Lung (tissue), 12 donors: Measurements from ENCODE around the gene BIN1. TPM values are rescaled to one million over a fixed set of nuclear protein-coding genes. Genes with fewer than 3 reads are reported as not detected.
"Not testable (repeated sequence)": the region's sequence is repeated elsewhere in the genome, so short reads cannot be mapped to it uniquely, and the experiment has no call there.

ENCODE experiments used
- ATAC-seq: fragments of 200-7000 bp; cut with Tn5 transposase; one replicate; pipeline ENCODE4 v1.9.1; 2020; ENCODE audit warnings: moderate number of reproducible peaks; ENCODE audit not compliant: insufficient read depth, low FRiP score
- DNase-seq, 3 donors: peaks; one replicate each; pipeline ENCODE4 v3.0.0-alpha.2; 2013 to 2017
- H3K27ac ChIP-seq, 2 donors: one replicate each; pipeline ENCODE4 v1.5.1; 2013; ENCODE audit warnings: mild to moderate bottlenecking in 2 of 2, moderate library complexity in 2 of 2, control low read depth in 1 of 2, inconsistent platforms in 1 of 2, low read depth in 1 of 2, low read length in 1 of 2
- H3K27me3 ChIP-seq, 3 donors: one replicate each; pipeline ENCODE4 v1.5.1; 2013; ENCODE audit warnings: low read length in 2 of 3; ENCODE audit not compliant: control insufficient read depth in 3 of 3, insufficient read depth in 3 of 3
- H3K36me3 ChIP-seq, 4 donors: one replicate each; pipeline ENCODE4 v1.5.1; 2013; ENCODE audit warnings: low read length in 4 of 4, mild to moderate bottlenecking in 1 of 4, moderate library complexity in 1 of 4; ENCODE audit not compliant: control insufficient read depth in 4 of 4, insufficient read depth in 4 of 4
- H3K4me1 ChIP-seq, 5 donors: one replicate each; pipeline ENCODE4 v1.5.1; 2013; ENCODE audit warnings: low read length in 5 of 5, mild to moderate bottlenecking in 2 of 5, moderate library complexity in 1 of 5; ENCODE audit not compliant: control insufficient read depth in 5 of 5, insufficient read depth in 5 of 5
- H3K4me3 ChIP-seq: one replicate; pipeline ENCODE4 v1.5.1; 2013; ENCODE audit warnings: mild to moderate bottlenecking, control low read depth, moderate library complexity
- H3K9ac ChIP-seq, 2 donors: one replicate each; pipeline ENCODE4 v1.5.1; 2013; ENCODE audit warnings: low read length in 2 of 2, control low read depth in 1 of 2; ENCODE audit not compliant: insufficient read depth in 1 of 2
- H3K9me3 ChIP-seq, 4 donors: one replicate each; pipeline ENCODE4 v1.5.1; 2013; ENCODE audit warnings: low read length in 3 of 4, mild to moderate bottlenecking in 1 of 4, moderate library complexity in 1 of 4; ENCODE audit not compliant: control insufficient read depth in 4 of 4, insufficient read depth in 3 of 4
- WGBS, 2 donors: extraction: QIAGEN DNeasy Blood & Tissue Kit; methylation state at CpG; one replicate each; pipeline ENCODE4 v1.1.7; 2013; 5-methylcytosine and 5-hydroxymethylcytosine counted together
- polyA plus RNA-seq, 2 donors: library from polyadenylated mRNA; stranded (reverse); fragments of 200-250 nt; gene quantifications; one replicate each; pipeline ENCODE4 v1.2.1, GENCODE V29; 2013
- total RNA-seq, 2 donors: library from RNA; depleted of rRNA in 1 of 2; stranded (reverse); fragments of >200 nt in 1 of 2; gene quantifications; one replicate each; pipeline ENCODE4 v1.2.1, GENCODE V29; 2014 to 2021
- TF ChIP-seq, protein P1 (sequence below): IDR thresholded peaks from 2 replicates; pipeline ENCODE4 v1.5.1; 2012; ENCODE audit warnings: mild to moderate bottlenecking; ENCODE audit errors: control extremely low read depth, extremely low read depth
- donor health status: control.
- donor health status: control.
- donor health status: Bipolar disorder and iron deficiency.
- donor health status: healthy.
- donor health status: DM: yes; HTN: yes; CAD: no.

The BIN1 gene
- total and polyA plus RNA-seq, 4 donors: 28.8 to 41.7 (median 36.2) TPM

DNA sequence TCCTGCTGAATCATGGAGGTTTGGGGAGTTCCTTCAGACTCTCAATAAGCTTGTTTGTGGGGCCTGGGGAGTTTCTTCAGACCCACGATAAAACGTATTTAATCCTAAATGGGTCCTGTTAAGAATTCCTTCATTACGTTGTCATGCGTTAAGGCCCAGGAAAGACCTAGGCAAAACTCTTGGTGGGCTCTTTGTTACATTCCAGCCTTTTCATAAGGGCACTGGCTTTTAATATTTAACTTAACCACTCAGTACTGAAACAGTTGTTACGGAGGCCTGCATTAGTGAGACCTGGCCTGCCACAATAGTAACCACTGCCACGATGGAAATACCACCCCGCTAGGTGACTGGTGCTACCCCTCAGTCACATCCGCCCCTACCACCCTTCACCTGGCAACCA is 17.5 kb upstream of the BIN1 start:
- H3K27ac ChIP-seq: no peak overlapping the region
- ATAC-seq (no peak), DNase-seq (no peak)
- H3K4me1 ChIP-seq: peaks cover 0 to 4% (median 0%) of the 10 kb centered on the region in 5 donors
- no peaks in the 10 kb centered on the region for H3K27me3 ChIP-seq
- H3K4me3 ChIP-seq: no peak overlapping the region
- TF ChIP-seq, protein P1, sequence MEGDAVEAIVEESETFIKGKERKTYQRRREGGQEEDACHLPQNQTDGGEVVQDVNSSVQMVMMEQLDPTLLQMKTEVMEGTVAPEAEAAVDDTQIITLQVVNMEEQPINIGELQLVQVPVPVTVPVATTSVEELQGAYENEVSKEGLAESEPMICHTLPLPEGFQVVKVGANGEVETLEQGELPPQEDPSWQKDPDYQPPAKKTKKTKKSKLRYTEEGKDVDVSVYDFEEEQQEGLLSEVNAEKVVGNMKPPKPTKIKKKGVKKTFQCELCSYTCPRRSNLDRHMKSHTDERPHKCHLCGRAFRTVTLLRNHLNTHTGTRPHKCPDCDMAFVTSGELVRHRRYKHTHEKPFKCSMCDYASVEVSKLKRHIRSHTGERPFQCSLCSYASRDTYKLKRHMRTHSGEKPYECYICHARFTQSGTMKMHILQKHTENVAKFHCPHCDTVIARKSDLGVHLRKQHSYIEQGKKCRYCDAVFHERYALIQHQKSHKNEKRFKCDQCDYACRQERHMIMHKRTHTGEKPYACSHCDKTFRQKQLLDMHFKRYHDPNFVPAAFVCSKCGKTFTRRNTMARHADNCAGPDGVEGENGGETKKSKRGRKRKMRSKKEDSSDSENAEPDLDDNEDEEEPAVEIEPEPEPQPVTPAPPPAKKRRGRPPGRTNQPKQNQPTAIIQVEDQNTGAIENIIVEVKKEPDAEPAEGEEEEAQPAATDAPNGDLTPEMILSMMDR: no peak
- H3K36me3 ChIP-seq: no peaks in the 10 kb centered on the region
- no peaks in the 10 kb centered on the region for H3K9me3 ChIP-seq
- H3K9ac ChIP-seq: no peak overlapping the region
- WGBS, 2 donors: 90 to 97% methylated on average over 8 of the region's 8 CpGs

DNA sequence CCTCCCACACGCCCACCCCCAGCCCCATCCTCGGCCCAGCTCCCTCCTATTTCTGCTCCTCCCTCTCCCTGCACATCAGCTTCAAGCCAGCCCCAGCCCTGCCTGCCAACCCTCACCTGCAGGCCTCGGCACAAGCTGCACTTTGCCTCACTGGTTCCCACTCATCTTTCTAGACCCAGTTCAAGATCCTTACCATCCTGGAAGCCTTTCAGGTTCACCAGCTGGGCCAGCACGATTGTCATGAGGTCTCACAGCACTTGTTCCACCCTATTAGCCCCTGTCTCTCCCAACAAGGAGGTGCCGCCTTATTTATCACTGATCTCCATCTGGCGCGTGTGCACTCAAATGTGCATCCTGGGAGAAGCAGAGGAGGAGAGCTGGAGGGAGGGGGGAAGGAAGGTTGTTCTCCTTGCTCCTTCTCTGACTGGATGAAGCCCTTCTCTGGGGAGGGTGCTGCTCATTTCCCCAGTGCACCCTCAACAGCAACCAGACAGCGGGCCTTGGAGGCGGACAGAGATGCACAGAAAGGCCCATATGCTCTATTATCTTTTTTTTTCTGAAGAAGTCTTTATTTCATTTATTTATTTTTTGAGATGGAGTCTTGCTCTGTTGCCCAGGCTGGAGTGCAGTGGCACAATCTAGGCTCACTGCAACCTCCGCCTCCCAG is 15.5 kb upstream of the BIN1 start:
- H3K27me3 ChIP-seq: no peaks in the 10 kb centered on the region
- H3K9me3 ChIP-seq: peaks cover 0 to 2% (median 0%) of the 10 kb centered on the region in 4 donors
- ATAC-seq (no peak), DNase-seq (no peak)
- no peak overlapping the region for H3K4me3 ChIP-seq
- H3K9ac ChIP-seq: no peak overlapping the region
- no peaks in the 10 kb centered on the region for H3K36me3 ChIP-seq
- H3K27ac ChIP-seq: no peak overlapping the region
- TF ChIP-seq, protein P1: no peak
- no peaks in the 10 kb centered on the region for H3K4me1 ChIP-seq
- 86 to 93% methylated on average over 10 of the region's 10 CpGs for WGBS, 2 donors

DNA sequence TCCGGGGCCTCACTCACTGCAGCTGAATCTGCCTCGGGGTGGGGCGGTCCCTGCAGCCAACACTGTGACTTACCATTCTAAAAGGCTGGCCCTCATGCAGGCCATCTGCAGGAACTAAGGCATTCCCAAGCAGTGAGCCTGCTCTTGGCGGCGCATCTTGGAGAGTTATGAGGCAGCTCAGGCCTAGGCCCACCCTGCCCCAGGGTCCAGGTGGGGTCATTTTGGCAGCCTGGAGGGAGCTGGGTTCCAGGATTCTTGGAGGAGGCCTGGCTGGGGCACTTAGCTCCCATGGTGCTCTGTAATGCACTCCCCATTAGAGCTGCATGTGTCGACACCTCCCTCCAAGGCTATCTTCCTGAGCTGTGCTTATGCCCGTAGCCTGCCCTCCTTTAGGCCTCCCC is 14.8 kb upstream of the BIN1 start:
- TF ChIP-seq, protein P1: no peak

DNA sequence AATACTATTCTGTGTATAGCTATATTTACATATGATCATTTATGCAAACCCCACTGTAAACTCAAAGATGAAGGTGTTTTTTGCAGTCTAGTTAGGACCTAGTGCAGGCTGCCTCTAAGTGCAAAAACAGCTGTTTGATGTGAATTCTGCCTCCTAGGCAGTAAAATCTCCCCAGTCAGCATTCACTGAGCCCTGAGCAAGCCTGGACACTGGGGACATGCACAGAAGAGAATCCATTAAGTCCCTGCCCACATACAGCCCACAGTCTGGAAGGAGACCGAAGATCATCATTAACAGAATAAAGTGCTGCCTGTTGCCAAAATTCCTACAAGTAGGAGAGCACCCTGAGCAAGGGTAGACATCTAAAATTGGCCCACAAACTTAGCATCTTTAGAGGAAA is 14.4 kb upstream of the BIN1 start:
- H3K27ac ChIP-seq: no peak overlapping the region
- TF ChIP-seq, protein P1: no peak
- H3K36me3 ChIP-seq: no peaks in the 10 kb centered on the region
- no peak for ATAC-seq
- peaks cover 0 to 2% (median 0%) of the 10 kb centered on the region in 4 donors for H3K9me3 ChIP-seq
- H3K4me1 ChIP-seq: no peaks in the 10 kb centered on the region
- no peak overlapping the region for H3K4me3 ChIP-seq
- H3K27me3 ChIP-seq: no peaks in the 10 kb centered on the region
- DNase-seq: no peak
- no peak overlapping the region for H3K9ac ChIP-seq
- 76 to 81% methylated on average over 1 of the region's 1 CpG for WGBS, 2 donors

More for the DNA sequence above, 14.8 kb upstream of the BIN1 start:
- WGBS, 2 donors: 91 to 95% methylated on average over 7 of the region's 7 CpGs
- Histone ChIP-seq H3K36me3 (no peaks in the 10 kb centered on the region), H3K27ac (no peak overlapping the region), H3K9me3 (peaks cover 0 to 2% (median 0%) of the 10 kb centered on the region in 4 donors), H3K4me1 (no peaks in the 10 kb centered on the region), H3K27me3 (no peaks in the 10 kb centered on the region), H3K4me3 (no peak overlapping the region), H3K9ac (no peak overlapping the region)
- ATAC-seq (no peak), DNase-seq (no peak)

DNA sequence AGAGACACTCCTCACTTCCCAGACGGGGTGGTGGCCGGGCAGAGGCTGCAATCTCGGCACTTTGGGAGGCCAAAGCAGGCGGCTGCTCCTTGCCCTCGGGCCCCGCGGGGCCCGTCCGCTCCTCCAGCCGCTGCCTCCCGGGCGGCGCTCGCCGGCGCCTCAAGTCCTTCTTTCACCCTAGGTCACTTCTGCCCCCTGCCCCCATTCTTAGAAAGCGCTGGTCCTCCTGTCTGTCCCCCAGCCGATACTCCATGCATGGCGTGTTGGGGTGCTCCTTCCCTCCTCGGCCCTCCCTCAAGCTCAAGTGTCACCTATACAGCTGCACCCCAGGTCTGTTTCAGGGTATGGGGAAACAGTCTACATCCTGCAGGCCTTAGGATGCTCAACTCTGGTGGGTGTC is 13.5 kb upstream of the BIN1 start:
- H3K27me3 ChIP-seq, H3K27ac ChIP-seq, H3K9ac ChIP-seq, H3K4me1 ChIP-seq, H3K4me3 ChIP-seq, ATAC-seq, H3K36me3 ChIP-seq, H3K9me3 ChIP-seq, DNase-seq: not testable (repeated sequence)
- 96 to 98% methylated on average over 17 to 20 of the region's 20 CpGs for WGBS, 2 donors
